DOHH2 (cell line): Measurements from ENCODE around the gene C2CD3.
"Not testable (repeated sequence)": the region's sequence is repeated elsewhere in the genome, so short reads cannot be mapped to it uniquely, and the experiment has no call there.

ENCODE experiments used
- CTCF ChIP-seq: fragments of 200-600 bp; sonication (generic); IDR thresholded peaks from one replicate; pipeline ENCODE4 v1.5.1; 2014; ENCODE audit warnings: antibody characterized with exemption, mild to moderate bottlenecking, low read depth, low read length; ENCODE audit not compliant: poor library complexity, severe bottlenecking
- EZH2phosphoT487 ChIP-seq: fragments of 200-600 bp; sonication (generic); IDR thresholded peaks from 2 replicates; pipeline ENCODE4 v1.6.1; 2017; ENCODE audit warnings: borderline replicate concordance, mild to moderate bottlenecking, antibody characterized with exemption, low read length, moderate library complexity, mixed read lengths

- TF ChIP-seq CTCF, EZH2phosphoT487: not testable (repeated sequence)
Observed at GRCh38 chr11:74139919-74140431, 30.8 kb downstream of the C2CD3 start.
